Measurements from ENCODE around the gene PXT1.
"Not testable (repeated sequence)": the region's sequence is repeated elsewhere in the genome, so short reads cannot be mapped to it uniquely, and the experiment has no call there.

PXT1 gene

DNA sequence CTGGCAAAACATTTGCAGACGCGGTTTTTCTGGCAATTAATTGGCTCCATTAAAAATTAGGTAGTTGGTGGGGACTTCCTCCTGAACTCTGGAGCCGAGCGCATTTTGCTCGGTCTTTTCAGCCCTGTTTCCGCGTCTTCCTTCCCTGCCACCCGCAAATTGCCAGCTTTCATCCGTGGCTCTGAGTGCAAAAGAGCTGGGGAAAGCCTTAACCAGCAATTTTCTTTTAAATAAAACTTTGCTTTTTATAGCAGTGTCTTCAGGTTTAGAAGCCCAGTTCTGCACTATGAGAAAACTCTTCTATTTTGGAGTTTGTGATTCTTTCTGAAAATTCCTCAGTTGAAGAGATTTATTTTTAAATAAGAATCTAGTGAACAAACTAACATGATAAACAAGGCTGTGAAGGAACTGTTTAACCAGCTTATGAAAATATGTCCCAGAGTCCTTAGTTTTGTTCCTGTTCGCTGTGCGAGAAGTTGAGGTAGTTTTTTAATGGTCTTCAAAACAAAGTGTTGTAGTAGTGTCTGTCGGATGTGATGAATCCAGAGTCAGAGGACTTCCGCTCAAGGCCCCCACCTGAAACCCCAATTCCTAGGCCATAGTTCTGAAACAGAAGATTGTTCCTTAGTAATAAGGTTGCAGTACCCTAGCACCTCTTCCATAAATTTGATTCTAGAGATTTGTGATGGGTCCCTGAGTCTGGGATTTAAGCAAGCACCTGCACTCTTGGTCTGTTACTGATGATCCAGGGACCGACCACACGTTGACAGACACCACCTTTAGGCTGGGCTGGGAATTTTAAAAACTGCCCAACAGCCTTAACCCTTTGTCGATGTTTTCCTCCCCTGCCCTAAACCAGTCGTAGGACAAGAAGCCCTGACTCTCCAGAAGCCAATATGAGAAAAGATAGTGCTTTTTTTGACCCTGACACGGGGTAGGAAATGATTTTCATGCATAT lies 1.1 kb upstream of the PXT1 start:
- no peak for DNase-seq

DNA sequence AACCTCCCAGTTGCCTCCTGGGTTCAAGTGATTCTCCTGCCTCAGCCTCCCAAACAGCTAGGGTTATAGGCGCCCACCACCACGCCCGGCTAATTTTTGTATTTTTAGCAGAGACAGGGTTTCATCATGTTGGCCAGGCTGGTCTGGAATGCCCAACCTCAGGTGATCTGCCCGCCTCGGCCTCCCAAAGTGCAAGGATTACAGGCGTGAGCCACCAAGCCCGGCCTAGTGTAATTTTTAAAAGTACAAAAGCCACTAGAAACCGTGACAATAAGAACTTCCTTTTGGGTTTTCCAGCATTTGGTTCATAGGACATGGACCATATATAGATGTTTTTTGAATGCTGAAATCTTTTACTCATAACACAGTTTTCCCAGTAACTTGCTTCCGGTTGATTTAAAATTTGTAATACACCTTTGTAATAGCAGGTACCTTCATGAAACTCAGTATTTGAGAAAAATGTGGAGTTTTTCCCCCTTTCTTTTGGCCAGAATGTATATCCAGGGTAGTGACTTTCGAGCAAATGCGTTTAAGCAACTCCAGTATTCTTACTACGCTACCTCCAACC lies 467 bp downstream of the PXT1 start:
- no peak for DNase-seq

DNA sequence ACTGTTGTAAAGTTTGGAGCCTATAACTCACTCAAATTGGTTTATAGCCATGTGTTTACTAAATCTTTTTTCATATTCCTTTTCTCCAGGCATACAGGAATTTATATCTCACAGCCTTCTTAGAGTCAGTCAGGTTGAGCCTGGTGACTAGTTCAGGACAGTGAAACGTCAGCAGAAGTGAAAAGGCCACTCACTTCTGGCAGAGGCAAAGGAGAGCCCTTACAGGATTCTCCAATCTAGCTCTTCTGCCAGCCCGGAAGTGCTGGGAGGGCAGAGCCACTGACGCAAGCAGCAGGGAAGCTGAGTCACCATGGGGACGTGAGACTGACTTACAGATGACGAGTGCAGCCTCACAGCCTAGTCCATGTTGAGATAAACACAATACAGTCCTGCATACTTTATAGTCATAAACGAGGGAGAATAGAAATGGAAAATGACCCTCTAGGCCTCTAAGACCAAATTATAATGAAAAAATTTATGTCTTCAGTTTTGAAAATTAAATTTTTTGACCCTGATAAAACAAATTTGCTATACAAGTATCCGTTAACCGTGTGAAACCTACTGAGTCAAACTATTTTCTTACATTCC lies 1.3 kb downstream of the PXT1 start:
- DNase-seq = peak; percentile 94

DNA sequence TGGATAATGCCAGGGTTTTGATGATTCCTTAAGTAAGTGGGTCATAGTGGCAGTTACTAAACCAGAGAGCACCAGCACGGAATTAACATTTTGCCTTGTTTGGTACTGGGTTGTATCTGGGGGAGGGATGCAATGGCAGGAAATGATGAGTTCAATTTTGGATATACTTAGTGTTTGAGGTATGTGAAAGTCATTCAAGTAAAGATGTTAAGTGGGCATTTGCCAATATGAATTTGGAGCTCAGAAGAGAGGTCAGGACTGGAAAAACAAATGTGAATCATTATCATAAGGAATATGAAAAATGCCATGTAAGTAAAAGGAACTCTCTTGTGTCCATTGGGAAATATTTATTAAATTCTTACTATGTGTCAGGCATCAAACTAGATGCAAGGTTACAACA lies 6.2 kb downstream of the PXT1 start:
- no peak for DNase-seq

- DNase-seq = no peak
Observed at GRCh38 chr6:36432151-36432671, 10.4 kb downstream of the PXT1 start.

DNA sequence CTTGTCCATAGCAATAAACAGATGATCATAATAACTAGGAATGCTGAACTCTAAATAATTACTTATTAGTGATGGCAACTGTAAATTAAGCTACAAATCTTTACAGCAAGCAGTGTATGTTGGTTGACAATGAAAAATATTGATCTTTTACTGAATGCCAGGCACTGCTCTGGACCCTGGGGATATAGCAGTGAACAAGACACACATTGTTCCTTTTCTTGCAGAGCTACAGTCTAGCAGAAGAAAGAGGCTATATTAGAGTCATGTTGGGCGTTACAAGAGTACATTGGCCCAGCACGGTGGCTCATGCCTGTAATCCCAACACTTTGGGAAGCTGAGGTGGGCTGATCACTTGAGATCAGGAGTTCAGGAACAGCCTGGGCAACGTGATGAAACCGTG lies 11.5 kb downstream of the PXT1 start:
- DNase-seq = no peak

- no peak for DNase-seq
Observed at GRCh38 chr6:36430351-36430750, 12.3 kb downstream of the PXT1 start.

- no peak for DNase-seq
Observed at GRCh38 chr6:36428911-36429310, 13.7 kb downstream of the PXT1 start.

DNA sequence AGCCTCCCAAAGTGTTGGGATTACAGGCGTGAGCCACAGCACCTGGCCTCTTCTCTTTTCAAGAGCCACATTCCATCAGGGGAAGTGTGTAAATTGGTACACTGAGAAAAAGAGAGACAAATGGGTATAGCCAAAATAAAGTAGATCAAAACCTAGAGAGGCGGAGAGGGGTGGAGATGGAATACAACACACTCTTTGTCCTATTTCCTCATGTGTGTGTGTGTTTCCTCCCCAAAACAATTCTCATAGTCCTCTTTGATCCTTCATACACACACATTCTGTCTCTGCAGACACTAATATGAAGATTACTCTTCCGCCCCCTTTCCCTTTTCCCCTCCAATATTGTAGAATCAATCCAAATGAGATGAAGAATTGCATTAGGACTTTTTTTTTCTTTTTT lies 16.0 kb downstream of the PXT1 start:
- DNase-seq = no peak

GRCh38 chr6:36423101-36423824 lies 19.4 kb downstream of the PXT1 start:
- DNase-seq = peak; percentile 87

DNA sequence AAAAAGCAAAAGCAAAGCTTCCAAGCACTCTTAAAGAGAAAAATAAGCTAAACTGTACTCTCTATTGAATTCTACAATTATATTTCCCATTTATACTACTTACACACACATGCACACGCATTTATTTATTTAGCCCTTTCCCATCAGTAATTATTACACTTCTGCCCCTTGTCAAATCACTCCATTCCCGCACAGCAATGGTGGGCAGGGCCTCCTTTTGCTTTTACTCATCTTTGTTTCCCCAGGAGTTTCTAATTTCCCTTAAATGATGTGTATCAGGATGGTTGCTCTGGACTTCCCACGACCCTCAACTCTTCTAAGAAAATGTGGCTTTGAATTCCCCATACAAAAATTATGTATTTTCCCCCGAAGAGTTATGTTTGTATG lies 19.9 kb downstream of the PXT1 start:
- DNase-seq = no peak

GRCh38 chr6:36419310-36419709 lies 23.3 kb downstream of the PXT1 start:
- DNase-seq = no peak

DNA sequence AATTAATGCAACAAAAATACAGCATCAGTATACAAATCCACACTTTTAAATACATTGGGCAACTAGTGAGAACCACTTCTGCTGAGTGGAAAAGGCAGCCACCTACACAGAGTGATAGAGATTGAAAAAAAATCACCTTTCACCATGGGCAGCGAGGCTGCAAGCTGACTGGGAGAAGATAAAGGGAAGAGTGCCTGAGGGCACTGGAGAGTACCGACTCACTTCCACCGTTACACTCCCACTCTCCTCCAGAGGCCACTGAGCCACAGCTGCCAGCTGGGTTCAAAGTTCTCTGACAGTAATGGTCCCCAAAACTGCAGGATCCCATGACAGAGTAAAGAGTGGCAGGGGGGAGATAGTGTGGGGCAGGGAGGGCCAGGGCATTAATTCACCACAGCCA lies 24.1 kb downstream of the PXT1 start:
- DNase-seq = no peak

- DNase-seq = no peak
Observed at GRCh38 chr6:36414481-36414880, 28.2 kb downstream of the PXT1 start.

GRCh38 chr6:36413489-36414480 lies 28.9 kb downstream of the PXT1 start:
- DNase-seq = no peak

GRCh38 chr6:36409718-36410117 lies 32.9 kb downstream of the PXT1 start:
- not testable (repeated sequence) for DNase-seq

GRCh38 chr6:36404164-36404563 lies 38.5 kb downstream of the PXT1 start:
- DNase-seq = no peak

- DNase-seq = no peak
Observed at GRCh38 chr6:36402481-36402880, 40.2 kb downstream of the PXT1 start.

DNA sequence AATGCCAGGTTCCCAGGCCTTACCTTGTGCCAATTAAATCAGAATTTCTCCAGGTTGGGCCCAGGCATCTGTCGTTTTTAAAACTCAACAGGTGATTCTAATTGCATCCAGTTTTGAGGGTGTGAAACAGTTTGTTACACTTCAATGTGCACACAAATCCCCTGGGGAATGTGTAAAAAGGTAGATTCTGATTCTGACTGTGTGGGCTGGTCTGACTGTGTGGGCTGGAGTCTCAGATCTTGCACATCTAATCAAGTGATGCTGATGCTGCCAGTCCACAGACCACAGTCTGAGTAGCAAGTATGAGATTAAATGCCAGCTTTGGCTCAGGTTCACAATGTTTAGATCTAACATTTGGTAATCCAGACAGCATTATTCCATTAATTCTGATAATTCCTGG lies 42.7 kb downstream of the PXT1 start:
- DNase-seq = no peak

DNA sequence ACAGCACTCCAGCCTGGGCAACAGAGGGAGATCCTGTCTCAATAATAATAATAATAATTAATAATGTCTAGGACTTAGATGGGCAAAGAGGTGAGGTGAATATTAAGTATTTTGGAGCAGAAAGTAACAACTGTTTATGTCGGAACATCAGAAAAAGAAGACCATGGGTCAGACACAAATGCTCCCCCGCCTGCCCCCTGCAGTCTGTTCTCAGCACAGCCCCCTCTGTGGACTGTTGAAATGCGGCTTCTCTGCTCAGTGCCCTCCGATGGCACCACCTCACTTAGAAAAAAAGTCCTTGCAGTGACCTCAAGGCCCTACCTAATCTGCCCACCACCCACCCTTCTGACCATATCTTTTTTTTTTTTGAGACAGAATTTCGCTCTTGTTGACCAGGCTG lies 50.0 kb downstream of the PXT1 start:
- DNase-seq = no peak

DNA sequence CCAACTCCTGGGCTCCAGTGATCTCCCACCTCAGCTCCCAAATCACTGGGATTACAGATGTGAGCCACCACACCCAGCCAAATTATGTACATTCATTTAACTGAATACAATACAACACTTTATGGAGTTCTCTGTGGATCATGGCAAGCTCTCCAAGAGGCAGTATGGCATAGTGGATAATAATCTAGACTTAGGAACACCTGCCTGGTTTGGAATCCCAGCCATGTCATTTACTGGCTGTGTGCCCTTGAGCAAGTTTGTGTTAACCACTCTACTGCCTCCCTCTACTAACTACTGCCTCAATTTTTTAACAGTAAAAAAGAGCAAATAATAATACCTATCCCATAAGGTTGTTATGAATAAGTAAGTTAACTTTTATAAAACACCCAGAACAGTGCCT lies 53.3 kb downstream of the PXT1 start:
- no peak for DNase-seq

Measured in GF-D8 (cell line).